Colonic mucosa (tissue), 4 donors: ENCODE measurements around the gene CLDN15. TPM values are rescaled to one million over a fixed set of nuclear protein-coding genes. Genes with fewer than 3 reads are reported as not detected.
A peak's percentile ranks its signal among the peaks of the same experiment; 100 is the strongest.

Experiments used
- DNase-seq: peaks from one replicate; pipeline ENCODE4 v3.0.0-alpha.2; 2020
- H3K27ac ChIP-seq: fragments of 200-600 bp; one replicate; pipeline ENCODE4 v1.8.0; 2021
- H3K27me3 ChIP-seq: fragments of 200-600 bp; one replicate; pipeline ENCODE4 v1.8.0; 2021
- H3K36me3 ChIP-seq: fragments of 200-600 bp; one replicate; pipeline ENCODE4 v1.8.0; 2021
- H3K4me1 ChIP-seq: fragments of 200-600 bp; one replicate; pipeline ENCODE4 v1.8.0; 2021; ENCODE audit warnings: mild to moderate bottlenecking
- H3K4me3 ChIP-seq: fragments of 200-600 bp; one replicate; pipeline ENCODE4 v1.8.0; 2021
- H3K9ac ChIP-seq, 2 donors: one replicate each; pipeline ENCODE4 v1.7.0; 2013; ENCODE audit warnings: control low read depth in 2 of 2, low read depth in 2 of 2, low read length in 2 of 2
- H3K9me3 ChIP-seq: fragments of 200-600 bp; one replicate; pipeline ENCODE4 v1.8.0; 2021
- intact Hi-C: fragments of 100-400 bp; cut with DNase I; formaldehyde crosslinking; loops from one replicate; pipeline ENCODE4 v1.14.1; 2022
- total RNA-seq, 2 donors: library from RNA; stranded (reverse); fragmentation: NEBNext Ultra II Directional in 1 of 2; extraction: Animal tissue kit (Norgen Biotek cat#: 25700) in 1 of 2; gene quantifications; one replicate each; pipeline ENCODE4 v1.2.1, GENCODE V29; 2021
- TF ChIP-seq, protein P1 (sequence below): fragments of 200-600 bp; IDR thresholded peaks from one replicate; pipeline ENCODE4 v1.8.0; 2022; ENCODE audit warnings: antibody characterized with exemption, mild to moderate bottlenecking
- donor health status: healthy.
- donor health status: DM: no; HTN: no; CAD: no.
- donor health status: DM: no; HTN: no; CAD: no.

The CLDN15 gene
- total RNA-seq, 2 donors from 2014 or later, result 32.2 to 49.5 TPM

GRCh38 chr7:101245147-101245668 lies 7.6 kb upstream of the CLDN15 start:
- TF ChIP-seq, protein P1, sequence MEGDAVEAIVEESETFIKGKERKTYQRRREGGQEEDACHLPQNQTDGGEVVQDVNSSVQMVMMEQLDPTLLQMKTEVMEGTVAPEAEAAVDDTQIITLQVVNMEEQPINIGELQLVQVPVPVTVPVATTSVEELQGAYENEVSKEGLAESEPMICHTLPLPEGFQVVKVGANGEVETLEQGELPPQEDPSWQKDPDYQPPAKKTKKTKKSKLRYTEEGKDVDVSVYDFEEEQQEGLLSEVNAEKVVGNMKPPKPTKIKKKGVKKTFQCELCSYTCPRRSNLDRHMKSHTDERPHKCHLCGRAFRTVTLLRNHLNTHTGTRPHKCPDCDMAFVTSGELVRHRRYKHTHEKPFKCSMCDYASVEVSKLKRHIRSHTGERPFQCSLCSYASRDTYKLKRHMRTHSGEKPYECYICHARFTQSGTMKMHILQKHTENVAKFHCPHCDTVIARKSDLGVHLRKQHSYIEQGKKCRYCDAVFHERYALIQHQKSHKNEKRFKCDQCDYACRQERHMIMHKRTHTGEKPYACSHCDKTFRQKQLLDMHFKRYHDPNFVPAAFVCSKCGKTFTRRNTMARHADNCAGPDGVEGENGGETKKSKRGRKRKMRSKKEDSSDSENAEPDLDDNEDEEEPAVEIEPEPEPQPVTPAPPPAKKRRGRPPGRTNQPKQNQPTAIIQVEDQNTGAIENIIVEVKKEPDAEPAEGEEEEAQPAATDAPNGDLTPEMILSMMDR, result no peak
- H3K4me3 ChIP-seq, result peak overlapping the region; percentile 74
- intact Hi-C loops, result no loop called here

GRCh38 chr7:101244375-101245146 lies 7.0 kb upstream of the CLDN15 start, which contains the start of gene FIS1:
Gene FIS1 (minus strand): TSS chr7:101245081. CDS start chr7:101245004, 77 bp downstream.
- no peaks in the 10 kb centered on the region for H3K9me3 ChIP-seq
- TF ChIP-seq, protein P1, result peak; percentile 91
- DNase-seq, result peak; percentile 93
- intact Hi-C loops, result no loop called here
- H3K9ac ChIP-seq, result peak within 1 kb of the TSS; percentile 82 to 89
- peak within 1 kb of the TSS; percentile 74 for H3K4me3 ChIP-seq
- H3K27me3 ChIP-seq, result no peaks in the 10 kb centered on the region
- no peaks in the 10 kb centered on the region for H3K36me3 ChIP-seq
- H3K27ac ChIP-seq, result peak within 1 kb of the TSS; percentile 93
- peaks cover 6% of the 10 kb centered on the region for H3K4me1 ChIP-seq

More at GRCh38 chr7:101245147-101245668, 7.6 kb upstream of the CLDN15 start:
- H3K9me3 ChIP-seq, result no peaks in the 10 kb centered on the region
- no peaks in the 10 kb centered on the region for H3K27me3 ChIP-seq
- H3K4me1 ChIP-seq, result peaks cover 6% of the 10 kb centered on the region
- no peak for DNase-seq
- peak overlapping the region; percentile 45 to 82 for H3K9ac ChIP-seq
- H3K36me3 ChIP-seq, result no peaks in the 10 kb centered on the region
- H3K27ac ChIP-seq, result peak overlapping the region; percentile 93

DNA sequence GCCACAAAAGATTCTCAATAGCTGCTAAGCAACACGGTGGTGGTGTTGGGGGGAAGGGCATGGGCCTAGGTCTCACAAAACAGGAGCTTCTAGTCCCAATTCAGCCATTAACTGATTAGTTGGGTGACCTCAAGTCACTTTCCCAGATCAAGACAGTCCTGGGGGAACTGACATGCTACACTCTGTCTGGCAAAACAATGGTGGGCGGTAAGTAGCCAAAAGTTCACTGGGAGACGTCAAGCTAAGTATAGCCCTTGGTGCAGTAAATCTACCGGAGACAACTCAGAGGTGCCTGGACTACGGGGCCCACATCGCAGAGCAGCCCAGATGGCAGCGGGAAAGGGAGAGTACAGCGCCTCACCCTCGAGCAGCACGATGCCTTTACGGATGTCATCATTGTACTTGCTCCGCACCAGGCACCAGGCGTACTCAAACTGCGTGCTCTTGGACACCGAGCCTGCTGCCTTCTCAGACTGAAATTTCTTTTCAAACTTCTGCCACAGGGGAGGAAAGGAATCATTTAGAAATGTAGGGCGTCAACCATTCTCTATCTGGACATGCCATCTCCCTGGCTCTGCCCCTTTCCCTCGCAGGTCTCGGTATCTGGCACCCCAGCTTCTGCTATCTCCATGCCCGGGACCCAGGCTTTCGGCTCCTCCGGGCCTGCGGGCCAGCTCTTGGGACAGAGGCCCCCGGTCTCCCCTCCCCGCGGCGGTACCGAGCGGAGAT lies 6.2 kb upstream of the CLDN15 start:
- DNase-seq, result peak; percentile 34
- H3K4me1 ChIP-seq, result peaks cover 6% of the 10 kb centered on the region
- intact Hi-C loops, result no loop called here
- H3K9ac ChIP-seq, result peak overlapping the region; percentile 82 to 89
- H3K4me3 ChIP-seq, result peak overlapping the region; percentile 74
- H3K27ac ChIP-seq, result peak overlapping the region; percentile 93
- no peaks in the 10 kb centered on the region for H3K36me3 ChIP-seq
- no peaks in the 10 kb centered on the region for H3K27me3 ChIP-seq
- H3K9me3 ChIP-seq, result no peaks in the 10 kb centered on the region
- TF ChIP-seq, protein P1, result no peak

GRCh38 chr7:101241443-101242349 lies 4.1 kb upstream of the CLDN15 start:
- TF ChIP-seq, protein P1, result no peak
- intact Hi-C loops, result no loop called here
- Histone ChIP-seq H3K27me3 (no peaks in the 10 kb centered on the region), H3K27ac (no peak overlapping the region), H3K36me3 (no peaks in the 10 kb centered on the region), H3K4me1 (peaks cover 6% of the 10 kb centered on the region), H3K4me3 (no peak overlapping the region), H3K9ac (no peak overlapping the region), H3K9me3 (no peaks in the 10 kb centered on the region)
- no peak for DNase-seq

DNA sequence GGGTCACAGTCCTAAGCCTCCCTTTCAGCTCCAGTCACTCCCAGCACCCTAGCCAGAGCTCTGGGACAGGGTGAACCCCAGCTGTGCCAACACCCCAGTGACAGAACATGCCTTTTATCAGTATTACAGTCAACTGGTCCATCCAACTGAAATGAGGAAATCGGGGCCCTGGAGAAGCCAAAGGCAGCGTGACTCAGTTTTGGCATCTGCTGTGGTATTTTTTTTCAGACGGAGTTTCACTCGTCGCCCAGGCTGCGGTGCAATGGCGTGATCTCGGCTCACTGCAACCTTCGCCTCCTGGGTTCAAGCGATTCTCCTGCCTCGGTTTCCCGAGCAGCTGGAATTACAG lies 3.4 kb upstream of the CLDN15 start:
- no peaks in the 10 kb centered on the region for H3K9me3 ChIP-seq
- H3K4me1 ChIP-seq, result peaks cover 6% of the 10 kb centered on the region
- no peak overlapping the region for H3K27ac ChIP-seq
- H3K36me3 ChIP-seq, result no peaks in the 10 kb centered on the region
- no peak overlapping the region for H3K9ac ChIP-seq
- intact Hi-C loops, result no loop called here
- H3K27me3 ChIP-seq, result no peaks in the 10 kb centered on the region
- DNase-seq, result no peak
- H3K4me3 ChIP-seq, result no peak overlapping the region
- TF ChIP-seq, protein P1, result no peak
